ENCODE results near the gene GPC6.

DNA sequence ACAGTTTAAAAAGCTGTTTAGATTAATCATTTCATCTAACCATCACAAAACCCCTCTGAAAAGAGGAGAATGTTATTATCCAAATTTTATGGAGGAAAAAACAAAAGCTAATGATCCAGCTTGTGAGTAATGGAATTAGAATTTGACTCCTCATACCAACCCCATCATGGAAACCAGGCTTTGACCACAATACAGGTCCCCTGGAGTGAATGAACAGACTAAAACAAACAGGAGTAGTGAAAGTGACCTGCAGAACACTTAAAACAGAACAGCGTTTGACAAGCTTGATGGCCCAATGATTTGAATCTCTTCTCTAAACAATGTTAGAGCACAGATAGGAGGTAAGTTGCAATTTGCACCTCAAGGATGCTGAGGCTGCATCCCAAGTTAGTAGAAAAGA lies 1022.9 kb downstream of the GPC6 start:
- TF ChIP-seq, protein P1, sequence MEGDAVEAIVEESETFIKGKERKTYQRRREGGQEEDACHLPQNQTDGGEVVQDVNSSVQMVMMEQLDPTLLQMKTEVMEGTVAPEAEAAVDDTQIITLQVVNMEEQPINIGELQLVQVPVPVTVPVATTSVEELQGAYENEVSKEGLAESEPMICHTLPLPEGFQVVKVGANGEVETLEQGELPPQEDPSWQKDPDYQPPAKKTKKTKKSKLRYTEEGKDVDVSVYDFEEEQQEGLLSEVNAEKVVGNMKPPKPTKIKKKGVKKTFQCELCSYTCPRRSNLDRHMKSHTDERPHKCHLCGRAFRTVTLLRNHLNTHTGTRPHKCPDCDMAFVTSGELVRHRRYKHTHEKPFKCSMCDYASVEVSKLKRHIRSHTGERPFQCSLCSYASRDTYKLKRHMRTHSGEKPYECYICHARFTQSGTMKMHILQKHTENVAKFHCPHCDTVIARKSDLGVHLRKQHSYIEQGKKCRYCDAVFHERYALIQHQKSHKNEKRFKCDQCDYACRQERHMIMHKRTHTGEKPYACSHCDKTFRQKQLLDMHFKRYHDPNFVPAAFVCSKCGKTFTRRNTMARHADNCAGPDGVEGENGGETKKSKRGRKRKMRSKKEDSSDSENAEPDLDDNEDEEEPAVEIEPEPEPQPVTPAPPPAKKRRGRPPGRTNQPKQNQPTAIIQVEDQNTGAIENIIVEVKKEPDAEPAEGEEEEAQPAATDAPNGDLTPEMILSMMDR (tag by site-specific recombination; IDR thresholded peaks at IDR 0.05): no peak
- TF ChIP-seq ZNF473 (tag by site-specific recombination; IDR thresholded peaks at IDR 0.05): no peak
- TF ChIP-seq, protein P2, sequence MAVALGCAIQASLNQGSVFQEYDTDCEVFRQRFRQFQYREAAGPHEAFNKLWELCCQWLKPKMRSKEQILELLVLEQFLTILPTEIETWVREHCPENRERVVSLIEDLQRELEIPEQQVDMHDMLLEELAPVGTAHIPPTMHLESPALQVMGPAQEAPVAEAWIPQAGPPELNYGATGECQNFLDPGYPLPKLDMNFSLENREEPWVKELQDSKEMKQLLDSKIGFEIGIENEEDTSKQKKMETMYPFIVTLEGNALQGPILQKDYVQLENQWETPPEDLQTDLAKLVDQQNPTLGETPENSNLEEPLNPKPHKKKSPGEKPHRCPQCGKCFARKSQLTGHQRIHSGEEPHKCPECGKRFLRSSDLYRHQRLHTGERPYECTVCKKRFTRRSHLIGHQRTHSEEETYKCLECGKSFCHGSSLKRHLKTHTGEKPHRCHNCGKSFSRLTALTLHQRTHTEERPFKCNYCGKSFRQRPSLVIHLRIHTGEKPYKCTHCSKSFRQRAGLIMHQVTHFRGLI (tag by site-specific recombination; IDR thresholded peaks at IDR 0.05): no peak
- TF ChIP-seq SETDB1 (IDR thresholded peaks at IDR 0.05; ENCODE audit: insufficient read length, low read length): no peak
- no peak for TF ChIP-seq ZNF2 (tag by site-specific recombination; IDR thresholded peaks at IDR 0.05)
- TF ChIP-seq ZNF777 (tag by site-specific recombination; IDR thresholded peaks at IDR 0.05; ENCODE audit: borderline replicate concordance): no peak
- no peak for TF ChIP-seq GLI4 (tag by site-specific recombination; IDR thresholded peaks at IDR 0.05)
- TF ChIP-seq ZNF510 (tag by site-specific recombination; IDR thresholded peaks at IDR 0.05; ENCODE audit: insufficient replicate concordance): no peak
- TF ChIP-seq ZNF274 (IDR thresholded peaks at IDR 0.05; ENCODE audit: low read length): no peak
- TF ChIP-seq ZNF274 (tag by site-specific recombination; IDR thresholded peaks at IDR 0.05; ENCODE audit: borderline replicate concordance): no peak
